ENCODE measurements around the gene P2RY6.

DNA sequence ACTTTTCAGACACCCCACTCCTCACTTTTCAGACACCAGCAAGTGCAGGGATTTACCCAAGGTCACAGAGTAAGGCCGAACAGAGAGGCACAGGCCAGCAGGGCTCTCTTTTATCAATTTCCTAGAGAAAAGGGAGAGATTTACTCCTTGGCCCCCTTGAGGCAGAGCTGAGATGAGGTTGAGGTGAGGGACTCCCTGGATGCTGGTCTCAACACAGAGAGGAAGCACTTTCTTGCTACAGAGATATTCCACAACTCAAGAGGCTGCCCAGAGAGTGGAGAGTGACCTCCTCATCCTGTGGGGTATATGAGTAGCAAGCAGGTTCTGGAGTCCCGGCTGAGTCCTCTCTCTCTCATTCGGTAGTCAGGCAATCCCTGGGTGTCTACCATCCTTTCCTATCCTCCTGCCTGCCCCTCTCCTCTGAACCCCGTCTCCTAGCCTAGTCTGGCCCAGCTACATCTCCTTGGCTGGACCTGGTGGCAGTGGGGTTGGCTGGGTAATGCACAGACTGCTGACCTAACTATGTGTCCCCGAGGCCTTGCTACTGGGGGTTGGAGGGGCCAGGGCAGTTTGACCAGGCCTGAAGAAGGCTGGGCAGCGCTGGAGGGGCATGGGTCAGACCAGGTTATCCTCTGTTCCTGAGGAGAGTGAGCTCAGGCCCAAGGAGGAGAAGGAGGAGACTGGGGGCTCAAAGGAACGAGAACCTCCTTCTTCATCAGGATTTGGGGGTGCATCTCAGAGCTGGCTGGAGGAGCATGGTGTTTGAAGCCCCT lies 34.1 kb downstream of the P2RY6 start:
- TF ChIP-seq POLR2A (IDR thresholded peaks at IDR 0.05; ENCODE audit: low read depth, low read length), result no peak
- TF ChIP-seq, protein P1, sequence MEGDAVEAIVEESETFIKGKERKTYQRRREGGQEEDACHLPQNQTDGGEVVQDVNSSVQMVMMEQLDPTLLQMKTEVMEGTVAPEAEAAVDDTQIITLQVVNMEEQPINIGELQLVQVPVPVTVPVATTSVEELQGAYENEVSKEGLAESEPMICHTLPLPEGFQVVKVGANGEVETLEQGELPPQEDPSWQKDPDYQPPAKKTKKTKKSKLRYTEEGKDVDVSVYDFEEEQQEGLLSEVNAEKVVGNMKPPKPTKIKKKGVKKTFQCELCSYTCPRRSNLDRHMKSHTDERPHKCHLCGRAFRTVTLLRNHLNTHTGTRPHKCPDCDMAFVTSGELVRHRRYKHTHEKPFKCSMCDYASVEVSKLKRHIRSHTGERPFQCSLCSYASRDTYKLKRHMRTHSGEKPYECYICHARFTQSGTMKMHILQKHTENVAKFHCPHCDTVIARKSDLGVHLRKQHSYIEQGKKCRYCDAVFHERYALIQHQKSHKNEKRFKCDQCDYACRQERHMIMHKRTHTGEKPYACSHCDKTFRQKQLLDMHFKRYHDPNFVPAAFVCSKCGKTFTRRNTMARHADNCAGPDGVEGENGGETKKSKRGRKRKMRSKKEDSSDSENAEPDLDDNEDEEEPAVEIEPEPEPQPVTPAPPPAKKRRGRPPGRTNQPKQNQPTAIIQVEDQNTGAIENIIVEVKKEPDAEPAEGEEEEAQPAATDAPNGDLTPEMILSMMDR (conservative IDR thresholded peaks at IDR 0.05; ENCODE audit: low read depth, low read length), result no peak
- no peak for TF ChIP-seq CHD1 (IDR thresholded peaks at IDR 0.05; ENCODE audit: low read depth, low read length)
- TF ChIP-seq, protein P2, sequence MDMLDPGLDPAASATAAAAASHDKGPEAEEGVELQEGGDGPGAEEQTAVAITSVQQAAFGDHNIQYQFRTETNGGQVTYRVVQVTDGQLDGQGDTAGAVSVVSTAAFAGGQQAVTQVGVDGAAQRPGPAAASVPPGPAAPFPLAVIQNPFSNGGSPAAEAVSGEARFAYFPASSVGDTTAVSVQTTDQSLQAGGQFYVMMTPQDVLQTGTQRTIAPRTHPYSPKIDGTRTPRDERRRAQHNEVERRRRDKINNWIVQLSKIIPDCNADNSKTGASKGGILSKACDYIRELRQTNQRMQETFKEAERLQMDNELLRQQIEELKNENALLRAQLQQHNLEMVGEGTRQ (IDR thresholded peaks at IDR 0.05; ENCODE audit: low read depth, low read length), result no peak
- TF ChIP-seq, protein P3, sequence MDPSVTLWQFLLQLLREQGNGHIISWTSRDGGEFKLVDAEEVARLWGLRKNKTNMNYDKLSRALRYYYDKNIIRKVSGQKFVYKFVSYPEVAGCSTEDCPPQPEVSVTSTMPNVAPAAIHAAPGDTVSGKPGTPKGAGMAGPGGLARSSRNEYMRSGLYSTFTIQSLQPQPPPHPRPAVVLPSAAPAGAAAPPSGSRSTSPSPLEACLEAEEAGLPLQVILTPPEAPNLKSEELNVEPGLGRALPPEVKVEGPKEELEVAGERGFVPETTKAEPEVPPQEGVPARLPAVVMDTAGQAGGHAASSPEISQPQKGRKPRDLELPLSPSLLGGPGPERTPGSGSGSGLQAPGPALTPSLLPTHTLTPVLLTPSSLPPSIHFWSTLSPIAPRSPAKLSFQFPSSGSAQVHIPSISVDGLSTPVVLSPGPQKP (IDR thresholded peaks at IDR 0.05; ENCODE audit: borderline replicate concordance, low read depth, low read length), result no peak
- TF ChIP-seq RFX5 (IDR thresholded peaks at IDR 0.05; ENCODE audit: low read depth, low read length), result no peak
- TF ChIP-seq FOS (IDR thresholded peaks at IDR 0.05; ENCODE audit: low read depth, low read length), result no peak
- TF ChIP-seq RAD21 (IDR thresholded peaks at IDR 0.05; ENCODE audit: low read length), result no peak
- TF ChIP-seq CEBPB (IDR thresholded peaks at IDR 0.05; ENCODE audit: low read depth, low read length), result no peak
- TF ChIP-seq MAFK (IDR thresholded peaks at IDR 0.05; ENCODE audit: low read depth, low read length), result no peak
- no peak for TF ChIP-seq SMC3 (IDR thresholded peaks at IDR 0.05; ENCODE audit: low read depth, low read length)
- TF ChIP-seq BHLHE40 (IDR thresholded peaks at IDR 0.05; ENCODE audit: low read depth, low read length), result no peak
- TF ChIP-seq MXI1 (IDR thresholded peaks at IDR 0.05; ENCODE audit: borderline replicate concordance, low read depth, low read length), result no peak

Data from IMR-90 (cell line).